ENCODE results near the gene INSYN2A.

INSYN2A gene

GRCh38 chr10:127176649-127177048 is 19.7 kb downstream of the INSYN2A start:
- Histone ChIP-seq H3K4me3 (ENCODE audit: low read depth, low read length) (no peak overlapping the region), H3K27ac (ENCODE audit: low read depth, low read length) (no peak overlapping the region), H3K9me3 (ENCODE audit: control insufficient read depth, insufficient read depth, low read depth, low read length) (no peaks in the 10 kb centered on the region), H3K4me1 (ENCODE audit: control insufficient read depth, insufficient read depth, low read length) (no peaks in the 10 kb centered on the region), H3K36me3 (ENCODE audit: control insufficient read depth, insufficient read depth, low read length) (no peaks in the 10 kb centered on the region), H3K27me3 (ENCODE audit: control insufficient read depth, insufficient read depth, low read length) (no peaks in the 10 kb centered on the region), H3K9ac (ENCODE audit: low read length) (no peak overlapping the region)

DNA sequence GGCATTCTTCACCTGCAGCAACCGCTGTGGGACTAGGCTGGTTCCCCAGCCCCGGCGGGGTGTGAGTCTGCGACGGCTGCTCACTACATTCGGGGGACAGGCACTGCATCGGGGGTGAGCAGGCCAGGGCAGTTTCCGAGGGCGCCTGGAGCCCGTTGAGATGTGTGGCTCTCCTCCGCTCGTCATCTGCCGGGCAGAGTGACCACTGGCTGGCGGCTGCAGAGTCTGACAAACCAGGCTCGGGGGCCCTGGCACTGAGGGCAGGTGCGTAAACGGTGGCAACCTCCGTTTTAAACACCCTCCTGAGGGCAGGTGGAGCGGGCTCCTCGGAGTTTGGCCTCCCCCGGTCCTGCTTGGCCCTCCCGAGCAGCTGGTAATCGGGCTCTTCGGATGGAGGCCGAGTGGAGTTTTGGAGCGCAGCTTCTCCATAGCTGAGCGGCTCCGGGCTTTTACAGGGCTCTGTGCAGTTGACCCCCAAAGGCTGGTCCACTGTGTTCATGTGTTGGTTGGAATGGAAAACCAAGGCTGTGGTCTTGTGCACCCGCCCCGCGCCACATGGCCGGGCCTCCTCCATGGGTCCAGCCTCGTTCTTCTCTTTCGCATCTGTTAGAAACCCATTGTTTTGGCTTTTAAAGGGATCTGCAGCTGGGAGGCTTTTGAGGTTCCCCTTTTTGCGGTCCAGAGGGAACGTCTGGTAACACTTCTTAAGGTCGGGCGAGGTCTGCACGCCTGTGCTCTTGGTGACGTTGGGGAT is 20.9 kb downstream of the INSYN2A start:
- no peaks in the 10 kb centered on the region for H3K9me3 ChIP-seq (ENCODE audit: control insufficient read depth, insufficient read depth, low read depth, low read length)
- H3K4me3 ChIP-seq (ENCODE audit: low read depth, low read length) = no peak overlapping the region
- no peaks in the 10 kb centered on the region for H3K36me3 ChIP-seq (ENCODE audit: control insufficient read depth, insufficient read depth, low read length)
- H3K27me3 ChIP-seq (ENCODE audit: control insufficient read depth, insufficient read depth, low read length) = no peaks in the 10 kb centered on the region
- H3K9ac ChIP-seq (ENCODE audit: low read length) = no peak overlapping the region
- no peaks in the 10 kb centered on the region for H3K4me1 ChIP-seq (ENCODE audit: control insufficient read depth, insufficient read depth, low read length)
- no peak overlapping the region for H3K27ac ChIP-seq (ENCODE audit: low read depth, low read length)

DNA sequence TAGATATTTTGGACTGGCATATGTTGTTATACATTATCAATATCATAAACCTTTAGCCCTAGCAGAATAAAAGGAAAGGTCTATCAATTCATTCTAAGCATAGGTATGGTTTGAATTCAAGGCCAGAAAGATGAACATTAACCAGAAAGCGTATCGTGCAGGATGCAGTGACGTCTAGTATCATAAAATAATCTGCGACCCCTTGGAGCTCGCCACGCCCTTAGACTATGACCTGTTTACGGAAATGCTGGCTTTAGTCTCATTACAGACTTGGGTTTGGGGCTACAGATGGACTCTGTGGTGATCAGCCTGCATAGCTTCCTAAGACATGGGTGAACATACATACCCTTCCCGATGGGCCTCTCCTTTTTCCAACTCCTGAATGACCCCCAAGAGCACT is 21.5 kb downstream of the INSYN2A start:
- Histone ChIP-seq H3K9ac (ENCODE audit: low read length) (no peak overlapping the region), H3K4me1 (ENCODE audit: control insufficient read depth, insufficient read depth, low read length) (no peaks in the 10 kb centered on the region), H3K27me3 (ENCODE audit: control insufficient read depth, insufficient read depth, low read length) (no peaks in the 10 kb centered on the region), H3K4me3 (ENCODE audit: low read depth, low read length) (no peak overlapping the region), H3K36me3 (ENCODE audit: control insufficient read depth, insufficient read depth, low read length) (no peaks in the 10 kb centered on the region), H3K9me3 (ENCODE audit: control insufficient read depth, insufficient read depth, low read depth, low read length) (no peaks in the 10 kb centered on the region), H3K27ac (ENCODE audit: low read depth, low read length) (no peak overlapping the region)

GRCh38 chr10:127168261-127168660 is 28.1 kb downstream of the INSYN2A start:
- Histone ChIP-seq H3K9me3 (ENCODE audit: control insufficient read depth, insufficient read depth, low read depth, low read length) (no peaks in the 10 kb centered on the region), H3K9ac (ENCODE audit: low read length) (no peak overlapping the region), H3K4me1 (ENCODE audit: control insufficient read depth, insufficient read depth, low read length) (no peaks in the 10 kb centered on the region), H3K27me3 (ENCODE audit: control insufficient read depth, insufficient read depth, low read length) (no peaks in the 10 kb centered on the region), H3K36me3 (ENCODE audit: control insufficient read depth, insufficient read depth, low read length) (no peaks in the 10 kb centered on the region), H3K27ac (ENCODE audit: low read depth, low read length) (no peak overlapping the region), H3K4me3 (ENCODE audit: low read depth, low read length) (no peak overlapping the region)

GRCh38 chr10:127162841-127163240 is 33.5 kb downstream of the INSYN2A start:
- H3K4me1 ChIP-seq (ENCODE audit: control insufficient read depth, insufficient read depth, low read length) = no peaks in the 10 kb centered on the region
- no peak overlapping the region for H3K4me3 ChIP-seq (ENCODE audit: low read depth, low read length)
- no peaks in the 10 kb centered on the region for H3K36me3 ChIP-seq (ENCODE audit: control insufficient read depth, insufficient read depth, low read length)
- H3K27me3 ChIP-seq (ENCODE audit: control insufficient read depth, insufficient read depth, low read length) = no peaks in the 10 kb centered on the region
- H3K9ac ChIP-seq (ENCODE audit: low read length) = no peak overlapping the region
- H3K9me3 ChIP-seq (ENCODE audit: control insufficient read depth, insufficient read depth, low read depth, low read length) = no peaks in the 10 kb centered on the region
- no peak overlapping the region for H3K27ac ChIP-seq (ENCODE audit: low read depth, low read length)

DNA sequence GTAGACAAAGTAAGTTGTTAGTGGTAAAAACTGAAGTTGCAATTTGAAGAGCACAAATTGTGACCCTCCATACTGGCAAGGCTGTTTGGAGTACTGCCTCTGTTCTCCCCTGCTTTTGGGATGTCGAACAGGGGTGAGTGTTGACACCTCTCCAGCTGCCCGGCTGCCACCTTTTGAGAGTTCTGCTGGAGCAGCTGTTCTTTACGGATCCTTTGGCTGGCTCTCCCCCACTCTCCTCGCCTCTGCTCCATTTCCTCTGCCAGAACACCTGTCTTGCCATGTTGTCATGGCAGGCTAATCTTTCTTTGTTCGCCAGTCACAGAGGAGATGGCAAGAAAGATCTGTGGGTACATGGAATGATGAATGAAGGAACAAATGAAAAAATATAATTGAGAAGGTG is 34.9 kb downstream of the INSYN2A start:
- Histone ChIP-seq H3K4me3 (ENCODE audit: low read depth, low read length) (no peak overlapping the region), H3K4me1 (ENCODE audit: control insufficient read depth, insufficient read depth, low read length) (no peaks in the 10 kb centered on the region), H3K36me3 (ENCODE audit: control insufficient read depth, insufficient read depth, low read length) (no peaks in the 10 kb centered on the region), H3K9ac (ENCODE audit: low read length) (no peak overlapping the region), H3K9me3 (ENCODE audit: control insufficient read depth, insufficient read depth, low read depth, low read length) (no peaks in the 10 kb centered on the region), H3K27ac (ENCODE audit: low read depth, low read length) (no peak overlapping the region), H3K27me3 (ENCODE audit: control insufficient read depth, insufficient read depth, low read length) (no peaks in the 10 kb centered on the region)

GRCh38 chr10:127159648-127160245 is 36.6 kb downstream of the INSYN2A start:
- H3K9me3 ChIP-seq (ENCODE audit: control insufficient read depth, insufficient read depth, low read depth, low read length) = no peaks in the 10 kb centered on the region
- H3K27me3 ChIP-seq (ENCODE audit: control insufficient read depth, insufficient read depth, low read length) = no peaks in the 10 kb centered on the region
- no peaks in the 10 kb centered on the region for H3K36me3 ChIP-seq (ENCODE audit: control insufficient read depth, insufficient read depth, low read length)
- H3K9ac ChIP-seq (ENCODE audit: low read length) = no peak overlapping the region
- no peak overlapping the region for H3K27ac ChIP-seq (ENCODE audit: low read depth, low read length)
- no peak overlapping the region for H3K4me3 ChIP-seq (ENCODE audit: low read depth, low read length)
- no peaks in the 10 kb centered on the region for H3K4me1 ChIP-seq (ENCODE audit: control insufficient read depth, insufficient read depth, low read length)

DNA sequence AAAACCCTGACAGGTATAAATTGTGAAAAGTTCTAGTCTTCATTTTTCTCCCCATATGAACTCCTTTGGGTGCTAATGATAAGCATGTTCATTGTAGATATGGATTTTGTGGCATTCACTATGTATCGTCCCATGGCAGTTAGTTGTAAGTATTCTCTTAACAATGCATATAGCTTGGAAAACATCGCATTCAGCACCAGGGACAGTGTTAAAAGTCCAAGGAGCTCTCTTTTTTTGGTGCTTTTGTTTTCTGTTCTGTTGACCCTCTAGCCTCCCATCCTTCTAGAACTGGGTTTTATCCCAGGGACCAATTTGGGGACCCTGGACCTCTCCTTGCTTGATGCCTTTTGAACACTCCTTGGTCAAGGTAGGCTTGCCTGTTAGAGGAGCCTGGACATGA is 37.7 kb downstream of the INSYN2A start:
- no peaks in the 10 kb centered on the region for H3K36me3 ChIP-seq (ENCODE audit: control insufficient read depth, insufficient read depth, low read length)

DNA sequence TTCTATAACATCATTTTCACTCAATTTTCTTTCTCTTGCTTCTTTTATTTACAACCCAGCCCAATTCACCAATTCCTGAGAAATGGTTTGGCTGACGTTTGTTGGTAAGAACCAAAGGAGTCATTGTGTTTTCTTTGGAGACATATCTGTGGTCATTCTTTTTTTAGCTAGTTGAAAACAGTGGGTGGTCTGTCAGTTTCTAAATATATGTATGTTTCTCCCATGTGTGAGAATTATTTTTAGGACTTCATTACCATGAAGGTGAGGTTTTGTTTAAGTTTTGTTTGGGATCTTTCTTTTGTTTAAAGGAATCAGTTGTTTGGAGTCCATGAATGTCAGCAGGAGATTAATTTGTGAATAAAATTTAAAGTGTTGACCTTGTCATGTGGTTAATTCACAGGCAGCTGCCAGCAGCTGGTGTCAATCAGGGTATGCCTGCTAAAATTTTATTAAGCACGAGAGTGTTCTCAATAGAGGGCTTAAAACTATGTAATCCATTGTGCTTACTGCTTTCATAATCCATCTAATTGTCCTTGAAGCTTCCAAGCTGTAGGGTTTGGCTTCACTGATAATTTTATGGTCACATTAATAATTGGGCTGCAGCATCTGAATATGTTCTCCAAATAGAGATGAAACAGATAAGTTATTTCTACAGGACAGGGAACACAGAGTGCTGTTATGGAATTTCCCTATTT is 38.7 kb downstream of the INSYN2A start:
- Histone ChIP-seq H3K4me3 (ENCODE audit: low read depth, low read length) (no peak overlapping the region), H3K36me3 (ENCODE audit: control insufficient read depth, insufficient read depth, low read length) (no peaks in the 10 kb centered on the region), H3K4me1 (ENCODE audit: control insufficient read depth, insufficient read depth, low read length) (no peaks in the 10 kb centered on the region)

More for the DNA sequence above, 37.7 kb downstream of the INSYN2A start:
- H3K4me1 ChIP-seq (ENCODE audit: control insufficient read depth, insufficient read depth, low read length) = no peaks in the 10 kb centered on the region
- no peak overlapping the region for H3K9ac ChIP-seq (ENCODE audit: low read length)
- H3K4me3 ChIP-seq (ENCODE audit: low read depth, low read length) = no peak overlapping the region
- H3K27ac ChIP-seq (ENCODE audit: low read depth, low read length) = no peak overlapping the region
- no peaks in the 10 kb centered on the region for H3K27me3 ChIP-seq (ENCODE audit: control insufficient read depth, insufficient read depth, low read length)
- H3K9me3 ChIP-seq (ENCODE audit: control insufficient read depth, insufficient read depth, low read depth, low read length) = no peaks in the 10 kb centered on the region

GRCh38 chr10:127157089-127157488 is 39.3 kb downstream of the INSYN2A start:
- no peaks in the 10 kb centered on the region for H3K27me3 ChIP-seq (ENCODE audit: control insufficient read depth, insufficient read depth, low read length)
- H3K9me3 ChIP-seq (ENCODE audit: control insufficient read depth, insufficient read depth, low read depth, low read length) = no peaks in the 10 kb centered on the region
- 0 out of 2 replicates have a peak, but pooled peaks cover 3% of the 10 kb centered on the region for H3K4me1 ChIP-seq (ENCODE audit: control insufficient read depth, insufficient read depth, low read length)
- H3K36me3 ChIP-seq (ENCODE audit: control insufficient read depth, insufficient read depth, low read length) = no peaks in the 10 kb centered on the region
- no peak overlapping the region for H3K27ac ChIP-seq (ENCODE audit: low read depth, low read length)
- H3K4me3 ChIP-seq (ENCODE audit: low read depth, low read length) = no peak overlapping the region
- H3K9ac ChIP-seq (ENCODE audit: low read length) = no peak overlapping the region

More for the DNA sequence above, 38.7 kb downstream of the INSYN2A start:
- Histone ChIP-seq H3K9me3 (ENCODE audit: control insufficient read depth, insufficient read depth, low read depth, low read length) (no peaks in the 10 kb centered on the region), H3K27ac (ENCODE audit: low read depth, low read length) (no peak overlapping the region), H3K27me3 (ENCODE audit: control insufficient read depth, insufficient read depth, low read length) (no peaks in the 10 kb centered on the region), H3K9ac (ENCODE audit: low read length) (no peak overlapping the region)

All from HUES6 (cell line).